Activated naive CD8-positive, alpha-beta T cell (primary cell): ENCODE measurements around the gene DENND5B.
A peak's percentile ranks its signal among the peaks of the same experiment; 100 is the strongest.
"Not testable (repeated sequence)": the region's sequence is repeated elsewhere in the genome, so short reads cannot be mapped to it uniquely, and the experiment has no call there.

Experiments used
- H3K27ac Mint-ChIP-seq: one replicate; pipeline ENCODE4 v1.8.0; 2021; ENCODE audit warnings: mixed read lengths
- H3K27me3 Mint-ChIP-seq: one replicate; pipeline ENCODE4 v1.8.0; 2021; ENCODE audit warnings: mixed read lengths
- H3K36me3 Mint-ChIP-seq: one replicate; pipeline ENCODE4 v1.8.0; 2021; ENCODE audit warnings: mixed read lengths
- H3K4me1 Mint-ChIP-seq: one replicate; pipeline ENCODE4 v1.8.0; 2021; ENCODE audit warnings: low read depth, mixed read lengths
- H3K4me3 Mint-ChIP-seq: one replicate; pipeline ENCODE4 v1.8.0; 2021; ENCODE audit warnings: mild to moderate bottlenecking, mixed read lengths
- H3K9me3 Mint-ChIP-seq: one replicate; pipeline ENCODE4 v1.8.0; 2021; ENCODE audit warnings: low read depth, mixed read lengths

Gene DENND5B

DNA sequence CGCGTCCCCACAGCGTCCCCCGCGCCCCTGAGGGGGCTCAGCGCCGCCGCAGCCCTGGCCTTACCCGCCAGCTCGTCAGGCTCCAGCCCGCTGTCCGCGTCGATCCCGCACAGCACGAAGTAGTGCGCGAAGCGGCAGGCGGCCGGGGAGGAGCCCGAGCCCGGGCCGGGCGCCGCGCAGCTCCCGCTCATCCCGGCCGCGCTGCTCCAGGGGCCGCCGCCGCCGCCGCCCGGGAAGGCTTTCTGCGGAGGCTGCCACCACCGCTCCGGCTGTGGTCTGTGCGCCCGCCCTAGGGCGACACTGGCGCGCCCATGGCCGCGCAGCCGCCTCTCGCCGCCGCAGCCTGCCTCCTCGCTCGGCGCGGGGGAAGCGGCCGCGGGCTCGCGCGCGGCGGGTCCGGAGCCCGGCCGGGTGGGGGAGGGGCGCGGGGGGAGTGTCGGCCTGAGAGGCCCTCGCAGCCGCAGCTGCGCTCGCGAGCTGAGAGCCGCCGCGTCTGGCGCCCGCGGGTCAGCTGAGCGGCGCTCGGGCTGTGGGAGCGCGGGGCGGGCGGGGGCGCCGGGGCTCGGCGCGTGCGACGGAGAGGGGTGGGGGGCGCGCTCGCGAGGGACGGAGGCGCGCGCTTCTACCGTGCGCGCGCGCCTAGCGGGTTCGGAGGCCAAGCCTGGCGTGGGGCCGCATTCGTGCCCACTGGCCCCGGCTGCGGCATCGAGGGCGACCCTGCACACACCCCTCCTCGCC is at the start of gene DENND5B:
Gene DENND5B, minus strand, starts transcription at position 495 of the 738 bp plus-strand sequence. Its CDS starts 304 bp downstream, at position 191.
- peaks cover 11% of the 10 kb centered on the region for H3K4me1 Mint-ChIP-seq
- peaks cover 8% of the 10 kb centered on the region for H3K36me3 Mint-ChIP-seq
- no peaks in the 10 kb centered on the region for H3K9me3 Mint-ChIP-seq
- peak within 1 kb of the TSS; percentile 91 for H3K4me3 Mint-ChIP-seq
- H3K27me3 Mint-ChIP-seq: peaks cover 30% of the 10 kb centered on the region
- H3K27ac Mint-ChIP-seq: no peak within 1 kb of the TSS

DNA sequence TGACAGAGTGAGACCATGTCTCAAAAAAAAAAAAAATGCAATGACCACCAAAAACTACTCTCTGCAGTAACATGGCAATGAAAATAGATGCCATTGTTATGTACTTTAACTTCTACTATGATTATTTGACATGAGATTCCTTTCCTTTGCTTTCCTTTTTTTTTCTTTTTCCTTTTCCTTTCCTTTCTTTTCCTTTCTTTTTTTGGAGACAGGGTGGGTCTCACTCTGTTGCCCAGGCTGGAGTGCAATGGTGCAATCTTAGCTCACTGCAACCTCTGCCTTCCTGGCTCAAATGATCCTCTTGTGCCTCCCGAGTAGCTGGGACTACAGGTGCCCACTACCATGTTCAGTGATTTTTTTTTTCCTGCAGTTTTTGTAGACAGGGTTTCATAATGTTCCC is 43.7 kb upstream of the DENND5B start:
- peaks cover 4% of the 10 kb centered on the region for H3K4me1 Mint-ChIP-seq
- H3K9me3 Mint-ChIP-seq: no peaks in the 10 kb centered on the region
- H3K27ac Mint-ChIP-seq: no peak overlapping the region
- H3K36me3 Mint-ChIP-seq: no peaks in the 10 kb centered on the region
- no peak overlapping the region for H3K4me3 Mint-ChIP-seq
- no peaks in the 10 kb centered on the region for H3K27me3 Mint-ChIP-seq

DNA sequence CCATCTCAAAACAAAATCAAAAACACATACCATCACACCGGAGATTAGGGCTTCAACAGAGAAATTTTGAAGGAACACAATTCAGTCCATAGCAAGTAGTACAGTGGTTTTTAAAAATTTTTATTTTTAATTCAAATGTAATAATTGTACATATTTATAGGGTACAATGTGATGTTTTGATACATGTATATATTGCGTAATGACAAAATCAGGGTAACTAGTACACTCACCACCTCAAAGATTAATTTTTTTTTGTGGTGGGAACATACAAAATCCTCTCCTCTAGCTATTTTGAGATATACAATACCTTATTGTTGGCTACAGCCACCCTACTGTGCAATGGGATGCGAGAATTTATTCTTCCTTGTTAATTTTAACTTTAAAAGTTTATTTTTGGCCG is 42.5 kb upstream of the DENND5B start:
- Mint-ChIP-seq H3K36me3 (no peaks in the 10 kb centered on the region), H3K9me3 (no peaks in the 10 kb centered on the region), H3K4me1 (peaks cover 4% of the 10 kb centered on the region), H3K4me3 (no peak overlapping the region), H3K27ac (no peak overlapping the region), H3K27me3 (no peaks in the 10 kb centered on the region)

DNA sequence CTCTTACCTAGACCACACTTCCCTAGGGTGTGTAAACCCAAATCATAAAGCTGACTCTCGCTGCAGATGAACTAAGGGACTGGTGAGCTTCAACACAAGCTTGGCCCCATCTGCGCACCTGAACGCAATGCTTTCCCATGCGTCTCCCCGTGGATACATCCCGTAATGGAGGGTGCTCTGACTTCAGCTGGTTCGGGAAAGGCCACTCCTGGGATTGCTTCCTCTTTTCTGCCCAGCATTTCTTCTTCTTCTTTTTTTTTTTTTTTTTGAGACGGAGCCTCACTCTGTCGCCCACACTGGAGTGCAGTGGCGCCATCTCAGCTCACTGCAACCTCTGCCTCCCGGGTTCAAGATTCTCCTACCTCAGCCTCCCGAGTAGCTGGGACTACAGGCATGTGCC is 40.9 kb upstream of the DENND5B start:
- no peaks in the 10 kb centered on the region for H3K9me3 Mint-ChIP-seq
- no peak overlapping the region for H3K4me3 Mint-ChIP-seq
- H3K36me3 Mint-ChIP-seq: no peaks in the 10 kb centered on the region
- no peaks in the 10 kb centered on the region for H3K27me3 Mint-ChIP-seq
- H3K27ac Mint-ChIP-seq: no peak overlapping the region
- peaks cover 4% of the 10 kb centered on the region for H3K4me1 Mint-ChIP-seq

DNA sequence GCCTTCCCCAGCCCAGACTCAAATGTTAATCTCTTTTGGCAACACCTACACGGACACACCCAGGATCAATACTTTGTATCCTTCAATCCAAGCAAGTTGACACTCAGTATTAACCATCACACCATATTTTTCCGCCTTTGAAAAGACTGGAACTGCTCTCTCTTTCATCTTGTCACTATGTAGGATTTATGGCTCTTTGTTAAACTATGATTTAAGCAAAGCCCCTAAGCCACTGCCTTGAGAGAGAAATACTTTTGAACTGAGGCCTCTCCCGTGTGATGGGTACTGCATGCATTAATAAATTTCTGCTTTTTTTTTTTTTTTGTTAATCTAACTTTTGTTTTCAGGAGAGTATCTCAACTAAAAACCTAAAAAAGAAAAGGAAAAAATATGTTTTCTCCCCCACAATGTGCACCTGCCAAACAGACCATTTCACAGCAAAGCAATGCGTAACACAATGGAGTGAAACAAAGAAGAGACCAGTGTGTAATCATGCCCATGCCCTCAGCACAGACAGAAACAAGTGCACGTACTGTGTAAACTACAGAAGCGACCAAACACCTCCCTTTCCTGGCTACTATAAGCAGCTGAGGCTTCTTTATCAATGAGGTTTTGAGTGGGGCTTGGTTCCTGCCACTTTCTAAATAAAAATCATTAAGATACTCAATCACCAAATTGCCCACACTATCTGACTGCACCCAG is 40.2 kb upstream of the DENND5B start:
- Mint-ChIP-seq H3K9me3 (no peaks in the 10 kb centered on the region), H3K27ac (no peak overlapping the region), H3K27me3 (no peaks in the 10 kb centered on the region), H3K4me1 (no peaks in the 10 kb centered on the region), H3K36me3 (no peaks in the 10 kb centered on the region), H3K4me3 (no peak overlapping the region)

DNA sequence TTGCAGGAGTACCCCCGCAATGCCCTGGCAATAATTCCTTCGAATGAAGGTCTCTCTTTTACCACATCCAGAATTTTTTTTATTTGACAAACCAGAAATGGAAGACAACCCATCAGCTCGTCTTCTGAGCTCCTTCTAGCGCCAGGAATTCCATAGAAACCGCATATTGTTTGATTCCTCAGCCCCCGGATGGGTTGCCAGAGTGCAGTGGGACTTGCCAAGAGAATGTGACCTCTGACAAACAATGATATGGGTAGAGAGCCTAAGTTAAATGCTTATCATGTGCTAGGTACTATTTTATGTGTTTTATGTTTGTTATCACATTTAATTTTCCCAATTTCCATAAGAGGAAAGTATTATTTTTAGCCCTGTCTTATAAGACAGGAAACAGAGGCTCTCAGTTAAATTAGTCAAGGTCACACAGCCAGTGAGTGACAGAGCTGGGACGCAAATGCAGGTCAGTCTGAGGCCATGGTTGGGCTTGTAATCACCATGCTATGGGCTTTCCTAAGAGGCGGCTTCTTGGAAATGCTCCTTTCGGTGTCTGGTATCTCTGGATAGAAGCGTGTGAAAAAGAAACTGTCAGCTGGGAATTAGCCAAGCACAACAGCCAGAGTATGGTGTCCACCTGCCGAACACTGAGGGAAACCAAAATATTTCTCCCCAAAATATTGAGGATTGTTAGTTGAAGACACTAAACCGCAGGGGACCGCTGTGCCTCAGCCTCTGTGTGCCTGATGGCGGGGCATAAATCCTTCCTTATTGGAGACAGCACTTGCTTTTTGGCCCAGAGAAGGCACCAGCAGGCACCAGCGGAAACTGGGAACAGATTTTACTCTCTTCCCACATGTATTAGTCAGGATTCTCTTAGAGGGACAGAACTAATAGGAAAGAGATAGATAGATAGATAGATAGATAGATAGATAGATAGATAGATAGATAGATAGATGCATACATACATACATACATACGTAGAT is 39.1 kb upstream of the DENND5B start:
- H3K9me3 Mint-ChIP-seq: no peaks in the 10 kb centered on the region
- no peak overlapping the region for H3K27ac Mint-ChIP-seq
- H3K27me3 Mint-ChIP-seq: no peaks in the 10 kb centered on the region
- H3K4me1 Mint-ChIP-seq: no peaks in the 10 kb centered on the region
- H3K4me3 Mint-ChIP-seq: no peak overlapping the region
- H3K36me3 Mint-ChIP-seq: no peaks in the 10 kb centered on the region

DNA sequence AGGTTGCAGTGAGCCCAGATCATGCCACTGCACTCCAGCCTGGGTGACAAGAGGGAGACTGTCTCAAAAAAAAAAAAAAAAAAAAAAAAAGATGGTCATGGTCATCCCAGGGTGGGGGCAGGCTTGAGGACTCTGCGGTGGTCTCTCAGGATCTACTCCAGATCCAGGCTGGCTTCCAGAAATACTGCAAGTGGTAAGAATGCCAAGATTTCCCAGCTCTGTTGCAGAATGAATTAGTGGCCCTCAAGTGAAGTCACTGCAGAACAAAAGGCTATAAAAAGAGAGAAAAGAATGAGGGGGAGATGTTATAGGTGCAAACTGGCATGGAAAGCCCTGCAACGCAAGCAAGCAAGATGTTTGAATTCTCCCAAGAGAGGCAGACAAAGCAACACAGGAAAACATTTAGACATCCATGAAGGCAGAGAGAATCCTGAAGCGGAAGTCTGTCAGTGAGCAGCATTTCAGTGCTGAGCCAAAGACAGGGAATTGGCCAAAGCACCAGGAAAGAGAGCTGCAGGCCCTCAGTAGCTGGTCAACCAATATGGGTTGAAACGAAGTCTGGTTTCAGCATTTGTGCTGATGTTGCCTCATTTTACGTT is 36.6 kb upstream of the DENND5B start:
- Mint-ChIP-seq H3K27ac (no peak overlapping the region), H3K4me3 (no peak overlapping the region), H3K4me1 (no peaks in the 10 kb centered on the region), H3K36me3 (no peaks in the 10 kb centered on the region), H3K27me3 (no peaks in the 10 kb centered on the region), H3K9me3 (no peaks in the 10 kb centered on the region)

DNA sequence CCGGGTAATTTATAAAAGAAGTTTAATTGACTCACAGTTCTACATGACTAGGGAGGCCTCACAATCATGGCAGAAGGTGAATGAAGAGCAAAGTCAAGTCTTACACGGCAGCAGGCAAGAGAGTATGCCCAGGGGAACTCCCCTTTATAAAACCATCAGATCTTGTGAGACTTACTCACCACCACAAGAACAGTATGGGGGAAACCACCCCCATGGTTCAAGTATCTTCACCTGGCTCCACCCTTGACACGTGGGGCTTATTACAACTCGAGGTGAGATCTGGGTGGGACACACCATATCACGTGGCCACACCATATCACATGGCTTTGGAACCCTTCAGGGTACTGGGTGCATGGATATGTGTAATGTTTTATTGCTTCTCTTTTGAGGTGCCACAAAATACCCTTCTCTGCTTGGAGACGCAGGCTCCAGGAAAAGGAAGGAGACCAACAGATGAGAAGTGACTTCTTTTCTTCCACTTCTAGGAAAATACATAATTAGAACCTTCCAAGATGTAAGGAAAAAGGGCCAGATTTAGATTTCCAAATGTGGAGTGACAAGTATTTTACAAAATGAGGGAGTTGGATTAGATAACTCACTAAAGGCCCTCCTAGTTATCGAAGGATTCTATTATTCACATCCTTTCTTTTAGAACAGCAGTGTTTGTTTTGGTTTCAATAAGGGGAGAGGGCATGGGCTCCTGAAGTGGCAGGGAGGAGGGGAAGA is 35.5 kb upstream of the DENND5B start:
- no peak overlapping the region for H3K27ac Mint-ChIP-seq
- H3K9me3 Mint-ChIP-seq: no peaks in the 10 kb centered on the region
- H3K36me3 Mint-ChIP-seq: no peaks in the 10 kb centered on the region
- no peak overlapping the region for H3K4me3 Mint-ChIP-seq
- no peaks in the 10 kb centered on the region for H3K27me3 Mint-ChIP-seq
- H3K4me1 Mint-ChIP-seq: no peaks in the 10 kb centered on the region

DNA sequence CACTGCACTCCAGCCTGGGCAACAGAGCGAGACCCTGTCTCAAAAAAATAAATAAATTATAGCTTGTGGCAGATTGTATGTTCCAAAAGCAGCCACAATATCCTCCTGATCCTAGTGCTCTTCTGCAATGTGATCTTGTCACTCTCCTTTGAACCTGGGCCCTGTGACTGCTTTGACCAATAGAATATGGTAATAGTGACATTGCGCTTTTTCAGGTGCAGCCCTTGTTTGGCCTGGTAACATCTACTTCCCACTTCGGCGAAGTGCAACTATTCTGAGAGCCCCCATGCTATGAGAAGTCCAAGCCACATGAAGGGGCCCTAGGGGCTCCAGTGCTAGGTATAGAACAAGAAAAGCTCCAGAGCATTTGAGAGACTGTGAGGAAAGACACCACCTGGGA is 31.1 kb upstream of the DENND5B start:
- H3K27me3 Mint-ChIP-seq: peaks cover 2% of the 10 kb centered on the region
- H3K36me3 Mint-ChIP-seq: no peaks in the 10 kb centered on the region
- H3K4me1 Mint-ChIP-seq: no peaks in the 10 kb centered on the region
- H3K27ac Mint-ChIP-seq: no peak overlapping the region
- no peaks in the 10 kb centered on the region for H3K9me3 Mint-ChIP-seq
- no peak overlapping the region for H3K4me3 Mint-ChIP-seq

DNA sequence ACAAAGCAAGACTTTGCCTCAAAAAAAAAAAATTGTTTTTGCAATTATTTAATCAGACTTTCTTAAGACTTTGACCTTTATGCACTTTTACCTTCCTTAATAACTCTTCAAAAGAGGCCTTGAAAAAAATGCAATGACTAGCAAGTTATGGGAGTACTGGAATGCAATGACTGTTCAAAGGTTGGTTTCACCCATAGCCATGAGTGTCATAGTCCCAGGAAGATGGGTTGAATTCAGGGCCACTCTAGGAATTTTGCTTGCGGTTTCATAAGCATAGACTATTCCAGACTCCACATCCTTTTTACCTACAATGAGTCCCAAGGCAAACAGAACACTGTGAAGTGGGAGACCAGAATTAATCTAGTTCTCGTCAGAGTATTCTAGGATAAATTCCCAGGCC is 29.4 kb upstream of the DENND5B start:
- Mint-ChIP-seq H3K4me3 (no peak overlapping the region), H3K27ac (no peak overlapping the region), H3K4me1 (no peaks in the 10 kb centered on the region), H3K36me3 (no peaks in the 10 kb centered on the region), H3K9me3 (no peaks in the 10 kb centered on the region), H3K27me3 (peaks cover 5% of the 10 kb centered on the region)

DNA sequence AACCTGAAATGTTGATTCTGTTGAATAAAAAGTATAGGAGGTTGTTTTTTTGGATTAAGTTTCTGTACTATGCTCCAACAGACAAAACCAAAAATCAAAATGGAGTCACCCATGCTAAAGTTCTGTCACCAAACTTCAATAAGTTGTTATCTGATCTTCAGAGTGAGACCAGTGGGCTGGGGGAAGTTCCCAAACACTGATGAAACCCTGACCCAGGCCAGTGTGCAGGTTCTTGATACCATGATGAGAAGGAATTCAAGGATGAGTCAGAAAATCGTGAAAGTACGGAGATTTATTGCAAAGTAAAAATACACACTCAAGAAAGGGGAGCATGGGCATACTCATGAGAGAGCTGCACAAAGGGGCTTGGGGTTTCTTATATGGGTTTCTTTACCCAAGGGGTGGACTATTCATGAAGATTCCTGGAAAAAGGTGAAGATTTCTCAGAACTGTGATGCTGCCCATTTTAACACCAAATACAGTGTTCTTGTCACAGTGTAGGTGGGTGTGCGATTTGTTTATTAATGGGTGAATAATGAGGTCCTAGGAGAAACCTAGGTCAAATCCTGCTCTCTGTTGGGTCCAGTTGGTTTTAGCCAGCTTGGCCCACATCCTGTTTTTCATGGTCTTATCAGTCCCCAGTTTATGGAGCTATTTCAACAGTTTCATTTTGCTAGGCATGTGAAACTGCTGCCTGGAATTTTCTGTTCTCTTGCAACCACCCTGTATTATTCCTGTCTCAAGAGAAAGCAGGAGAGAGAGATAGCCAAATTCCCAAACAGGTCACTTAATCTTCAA is 27.5 kb upstream of the DENND5B start:
- Mint-ChIP-seq H3K4me1 (no peaks in the 10 kb centered on the region), H3K4me3 (no peak overlapping the region), H3K36me3 (no peaks in the 10 kb centered on the region), H3K27ac (no peak overlapping the region), H3K27me3 (peaks cover 5% of the 10 kb centered on the region), H3K9me3 (no peaks in the 10 kb centered on the region)

DNA sequence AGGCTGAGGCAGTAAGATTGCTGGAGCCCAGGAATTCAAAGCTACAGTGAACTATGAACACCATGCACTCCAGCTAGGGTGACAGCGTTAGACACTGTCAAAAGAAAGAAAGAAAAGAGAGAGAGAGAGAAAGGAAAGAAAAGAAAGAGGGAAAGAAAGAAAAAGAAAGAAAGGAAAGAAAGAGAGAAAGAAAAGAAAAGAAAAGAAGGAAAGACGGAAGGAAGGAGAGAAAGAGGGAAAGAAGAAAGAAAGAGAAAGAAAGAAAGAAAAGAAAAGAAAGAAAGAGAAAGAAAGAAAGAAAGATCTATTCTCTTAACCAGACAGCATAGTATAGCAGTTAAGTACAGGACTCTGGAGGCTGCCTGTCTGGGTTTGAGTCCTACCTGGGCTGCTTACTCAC is 21.9 kb upstream of the DENND5B start:
- peaks cover 7% of the 10 kb centered on the region for H3K9me3 Mint-ChIP-seq
- no peak overlapping the region for H3K27ac Mint-ChIP-seq

DNA sequence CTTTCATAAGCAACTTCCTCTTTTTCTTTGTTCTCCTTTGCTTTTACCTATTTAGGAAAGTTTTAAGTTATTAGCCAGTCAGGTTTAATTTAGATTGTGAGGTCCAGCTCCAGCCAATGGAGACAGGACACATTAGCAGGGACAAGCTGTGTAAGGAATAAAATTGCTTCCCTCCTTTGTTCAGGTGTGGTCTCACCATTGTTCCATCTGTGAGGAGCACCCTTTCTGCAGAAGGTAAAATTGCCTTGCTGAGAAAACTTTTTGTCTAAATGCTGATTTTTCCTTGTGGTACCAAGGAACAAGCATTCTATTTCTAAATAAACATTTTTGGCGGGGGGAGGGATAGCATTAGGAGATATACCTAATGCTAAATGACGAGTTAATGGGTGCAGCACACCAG is 17.4 kb upstream of the DENND5B start:
- H3K4me3 Mint-ChIP-seq, H3K4me1 Mint-ChIP-seq, H3K36me3 Mint-ChIP-seq, H3K27ac Mint-ChIP-seq, H3K27me3 Mint-ChIP-seq: not testable (repeated sequence)
- peaks cover 11% of the 10 kb centered on the region for H3K9me3 Mint-ChIP-seq

More for the DNA sequence above, 21.9 kb upstream of the DENND5B start:
- H3K4me1 Mint-ChIP-seq: no peaks in the 10 kb centered on the region
- H3K27me3 Mint-ChIP-seq: peaks cover 2% of the 10 kb centered on the region
- H3K36me3 Mint-ChIP-seq: peaks cover 4% of the 10 kb centered on the region
- no peak overlapping the region for H3K4me3 Mint-ChIP-seq
